WTC11 (cell line): Measurements from ENCODE around the gene RBM10. TPM values are rescaled to one million over a fixed set of nuclear protein-coding genes. Genes with fewer than 3 reads are reported as not detected.
"Not testable (repeated sequence)": the region's sequence is repeated elsewhere in the genome, so short reads cannot be mapped to it uniquely, and the experiment has no call there.

Experiments used
- ATAC-seq: fragments of 200-7000 bp; cut with Tn5 transposase; 2 replicates; pipeline ENCODE4 v1.10.0; 2021; ENCODE audit warnings: mild to moderate bottlenecking, moderate library complexity
- CTCF ChIA-PET: fragments of 300-600 bp; sonication (Branson Sonifier 250); formaldehyde crosslinking; loops from one replicate; lab custom pipeline; 2021; ENCODE audit warnings: antibody characterized with exemption; lab: Charles Lee
- POLR2A ChIA-PET: fragments of 350-600 bp; sonication (Branson Sonifier 250); formaldehyde crosslinking; loops from one replicate; lab custom pipeline; 2021; ENCODE audit warnings: antibody characterized with exemption; lab: Charles Lee
- DNase-seq: peaks from one replicate; pipeline ENCODE4 v3.0.0; 2021; ENCODE audit warnings: low spot score
- H3K27ac Mint-ChIP-seq: 2 replicates; pipeline ENCODE4 v1.8.0; 2021; ENCODE audit warnings: mixed read lengths
- H3K27me3 Mint-ChIP-seq: 2 replicates; pipeline ENCODE4 v1.8.0; 2021; ENCODE audit warnings: low read depth, mild to moderate bottlenecking, moderate library complexity, mixed read lengths
- H3K36me3 Mint-ChIP-seq: 2 replicates; pipeline ENCODE4 v1.8.0; 2021; ENCODE audit warnings: mixed read lengths
- H3K4me1 Mint-ChIP-seq: 2 replicates; pipeline ENCODE4 v1.8.0; 2022; ENCODE audit warnings: mixed read lengths
- H3K4me3 Mint-ChIP-seq: 2 replicates; pipeline ENCODE4 v1.8.0; 2021; ENCODE audit warnings: mild to moderate bottlenecking, moderate library complexity, mixed read lengths
- H3K9me3 Mint-ChIP-seq: 2 replicates; pipeline ENCODE4 v1.8.0; 2021; ENCODE audit warnings: mixed read lengths
- CBFB ChIP-seq: sonication (generic); formaldehyde crosslinking; IDR thresholded peaks from 2 replicates; pipeline ENCODE4 v1.8.1; 2022; ENCODE audit warnings: mild to moderate bottlenecking, low read depth, missing genetic modification reagents
- CREB1 ChIP-seq: sonication (generic); formaldehyde crosslinking; IDR thresholded peaks from 2 replicates; pipeline ENCODE4 v1.8.0; 2023; ENCODE audit warnings: mild to moderate bottlenecking, missing genetic modification reagents
- CREM ChIP-seq: sonication (generic); formaldehyde crosslinking; IDR thresholded peaks from 2 replicates; pipeline ENCODE4 v1.8.1; 2022; ENCODE audit warnings: mild to moderate bottlenecking, missing genetic modification reagents, moderate library complexity
- GABPB1 ChIP-seq: sonication (generic); formaldehyde crosslinking; IDR thresholded peaks from 2 replicates; pipeline ENCODE4 v1.8.1; 2023; ENCODE audit warnings: mild to moderate bottlenecking, missing genetic modification reagents
- GTF2I ChIP-seq: fragments of 250-450 bp; sonication (Bioruptor Pico); conservative IDR thresholded peaks from 2 replicates; pipeline ENCODE4 v1.4.0; 2021; ENCODE audit warnings: mild to moderate bottlenecking
- JAZF1 ChIP-seq: fragments of 250-450 bp; sonication (Bioruptor Pico); IDR thresholded peaks from 2 replicates; pipeline ENCODE4 v1.9.0; 2021; ENCODE audit warnings: moderate library complexity, mild to moderate bottlenecking, inconsistent platforms
- JUN ChIP-seq: sonication (generic); formaldehyde crosslinking; IDR thresholded peaks from 2 replicates; pipeline ENCODE4 v1.8.0; 2023; ENCODE audit warnings: mild to moderate bottlenecking, missing genetic modification reagents
- MYBL2 ChIP-seq: sonication (generic); formaldehyde crosslinking; IDR thresholded peaks from 2 replicates; pipeline ENCODE4 v1.8.1; 2023; ENCODE audit warnings: mild to moderate bottlenecking, moderate library complexity, missing genetic modification reagents
- PRRX2 ChIP-seq: fragments of 250-450 bp; sonication (Bioruptor Pico); IDR thresholded peaks from 2 replicates; pipeline ENCODE4 v1.8.0; 2021; ENCODE audit warnings: mild to moderate bottlenecking
- SMAD3 ChIP-seq: sonication (generic); formaldehyde crosslinking; IDR thresholded peaks from 2 replicates; pipeline ENCODE4 v1.8.0; 2022; ENCODE audit warnings: missing genetic modification reagents, mild to moderate bottlenecking, borderline replicate concordance
- SP1 ChIP-seq: sonication (generic); formaldehyde crosslinking; conservative IDR thresholded peaks from 2 replicates; pipeline ENCODE4 v1.8.1; 2022; ENCODE audit warnings: missing genetic modification reagents
- TEAD4 ChIP-seq: sonication (generic); formaldehyde crosslinking; IDR thresholded peaks from 2 replicates; pipeline ENCODE4 v1.8.0; 2022; ENCODE audit warnings: mild to moderate bottlenecking, missing genetic modification reagents
- ZNF219 ChIP-seq: sonication (generic); formaldehyde crosslinking; IDR thresholded peaks from 2 replicates; pipeline ENCODE4 v1.8.0; 2023; ENCODE audit warnings: missing genetic modification reagents, mild to moderate bottlenecking, borderline replicate concordance
- ZNF396 ChIP-seq: fragments of 250-450 bp; sonication (Bioruptor Pico); IDR thresholded peaks from 2 replicates; pipeline ENCODE4 v1.8.0; 2021; ENCODE audit warnings: mild to moderate bottlenecking, moderate library complexity, borderline replicate concordance
- total RNA-seq: library from RNA; stranded (reverse); gene quantifications from 3 replicates; pipeline ENCODE4 v1.2.3, GENCODE V29; 2021
- TF ChIP-seq, protein P1 (sequence below): sonication (generic); formaldehyde crosslinking; IDR thresholded peaks from 2 replicates; pipeline ENCODE4 v1.8.0; 2023; ENCODE audit warnings: missing genetic modification reagents, mild to moderate bottlenecking, borderline replicate concordance
- TF ChIP-seq, protein P2 (sequence below): sonication (generic); formaldehyde crosslinking; IDR thresholded peaks from 2 replicates; pipeline ENCODE4 v1.8.1; 2023; ENCODE audit warnings: mild to moderate bottlenecking, missing genetic modification reagents, moderate library complexity
- TF ChIP-seq, protein P3 (sequence below): sonication (generic); formaldehyde crosslinking; IDR thresholded peaks from 2 replicates; pipeline ENCODE4 v1.8.1; 2022; ENCODE audit warnings: mild to moderate bottlenecking, missing genetic modification reagents, moderate library complexity, borderline replicate concordance

Gene RBM10
- total RNA-seq, 1 experiment from 2014 or later: 66.1 TPM

DNA sequence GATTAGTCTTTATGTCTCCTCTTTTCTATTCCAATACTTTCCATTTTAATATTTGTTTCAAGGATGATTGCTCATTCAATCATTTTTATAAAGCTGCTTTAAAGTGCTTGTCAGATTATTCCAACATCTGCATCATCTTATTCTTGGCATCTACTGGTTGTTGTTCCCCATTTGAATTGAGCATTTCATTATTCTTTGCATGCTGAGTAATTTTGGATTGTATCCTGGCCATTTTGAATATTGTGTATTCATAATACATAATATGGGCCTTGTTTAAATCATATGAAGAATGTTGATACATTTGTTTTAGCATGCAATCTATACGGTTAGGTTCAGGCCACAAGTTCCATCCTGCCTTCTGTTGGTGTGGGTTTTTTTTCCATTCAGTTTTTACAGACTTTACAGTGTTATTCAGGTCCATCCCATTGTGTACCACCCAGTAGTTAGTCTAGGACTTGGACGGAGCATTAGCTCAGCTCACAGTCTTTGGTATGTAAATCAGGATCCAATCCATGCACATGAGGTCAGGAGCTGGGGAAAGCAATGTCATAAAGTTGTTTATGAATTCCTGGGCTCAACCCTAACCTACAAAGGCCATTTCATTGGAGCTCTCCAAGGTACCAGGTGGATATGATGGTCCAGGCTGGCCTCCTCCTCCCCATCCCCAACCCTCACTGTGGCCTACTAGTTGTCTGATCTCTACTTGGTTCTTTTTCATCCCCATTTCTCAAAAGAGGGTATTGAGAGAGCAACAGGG, 46.5 kb upstream of the RBM10 start (continued):
- TF ChIP-seq, protein P1, sequence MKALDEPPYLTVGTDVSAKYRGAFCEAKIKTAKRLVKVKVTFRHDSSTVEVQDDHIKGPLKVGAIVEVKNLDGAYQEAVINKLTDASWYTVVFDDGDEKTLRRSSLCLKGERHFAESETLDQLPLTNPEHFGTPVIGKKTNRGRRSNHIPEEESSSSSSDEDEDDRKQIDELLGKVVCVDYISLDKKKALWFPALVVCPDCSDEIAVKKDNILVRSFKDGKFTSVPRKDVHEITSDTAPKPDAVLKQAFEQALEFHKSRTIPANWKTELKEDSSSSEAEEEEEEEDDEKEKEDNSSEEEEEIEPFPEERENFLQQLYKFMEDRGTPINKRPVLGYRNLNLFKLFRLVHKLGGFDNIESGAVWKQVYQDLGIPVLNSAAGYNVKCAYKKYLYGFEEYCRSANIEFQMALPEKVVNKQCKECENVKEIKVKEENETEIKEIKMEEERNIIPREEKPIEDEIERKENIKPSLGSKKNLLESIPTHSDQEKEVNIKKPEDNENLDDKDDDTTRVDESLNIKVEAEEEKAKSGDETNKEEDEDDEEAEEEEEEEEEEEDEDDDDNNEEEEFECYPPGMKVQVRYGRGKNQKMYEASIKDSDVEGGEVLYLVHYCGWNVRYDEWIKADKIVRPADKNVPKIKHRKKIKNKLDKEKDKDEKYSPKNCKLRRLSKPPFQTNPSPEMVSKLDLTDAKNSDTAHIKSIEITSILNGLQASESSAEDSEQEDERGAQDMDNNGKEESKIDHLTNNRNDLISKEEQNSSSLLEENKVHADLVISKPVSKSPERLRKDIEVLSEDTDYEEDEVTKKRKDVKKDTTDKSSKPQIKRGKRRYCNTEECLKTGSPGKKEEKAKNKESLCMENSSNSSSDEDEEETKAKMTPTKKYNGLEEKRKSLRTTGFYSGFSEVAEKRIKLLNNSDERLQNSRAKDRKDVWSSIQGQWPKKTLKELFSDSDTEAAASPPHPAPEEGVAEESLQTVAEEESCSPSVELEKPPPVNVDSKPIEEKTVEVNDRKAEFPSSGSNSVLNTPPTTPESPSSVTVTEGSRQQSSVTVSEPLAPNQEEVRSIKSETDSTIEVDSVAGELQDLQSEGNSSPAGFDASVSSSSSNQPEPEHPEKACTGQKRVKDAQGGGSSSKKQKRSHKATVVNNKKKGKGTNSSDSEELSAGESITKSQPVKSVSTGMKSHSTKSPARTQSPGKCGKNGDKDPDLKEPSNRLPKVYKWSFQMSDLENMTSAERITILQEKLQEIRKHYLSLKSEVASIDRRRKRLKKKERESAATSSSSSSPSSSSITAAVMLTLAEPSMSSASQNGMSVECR (CRISPR knock-in tag): no peak
- TF ChIP-seq SP1 (CRISPR knock-in tag) (no peak), GABPB1 (no peak)

DNA sequence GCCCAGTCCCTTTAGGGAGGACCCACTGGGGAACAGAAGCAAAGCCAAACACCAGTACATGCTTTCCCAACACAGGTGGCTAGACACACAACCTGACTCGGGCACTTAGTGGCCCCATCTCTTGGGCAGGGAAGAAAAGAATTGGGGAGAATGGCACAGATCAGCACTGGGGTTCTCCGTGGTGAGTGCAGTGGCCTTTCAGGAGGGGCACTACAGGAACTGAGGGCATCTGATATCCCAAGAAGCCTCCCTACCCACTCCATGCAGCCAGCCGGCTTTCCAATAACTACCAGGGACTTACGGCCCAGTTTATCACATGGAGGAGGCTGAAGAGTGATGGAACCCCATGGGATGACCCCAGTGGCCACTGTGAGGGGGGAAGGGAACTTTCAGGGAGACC, 43.8 kb upstream of the RBM10 start:
- Mint-ChIP-seq H3K27ac (no peak overlapping the region), H3K4me3 (no peak overlapping the region), H3K27me3 (no peaks in the 10 kb centered on the region), H3K9me3 (peaks cover 11% of the 10 kb centered on the region), H3K36me3 (no peaks in the 10 kb centered on the region), H3K4me1 (peaks cover 16% of the 10 kb centered on the region)
- ChIA-PET POLR2A (no interaction called here), CTCF (no interaction called here)
- DNase-seq: no peak
- TF ChIP-seq, protein P2, sequence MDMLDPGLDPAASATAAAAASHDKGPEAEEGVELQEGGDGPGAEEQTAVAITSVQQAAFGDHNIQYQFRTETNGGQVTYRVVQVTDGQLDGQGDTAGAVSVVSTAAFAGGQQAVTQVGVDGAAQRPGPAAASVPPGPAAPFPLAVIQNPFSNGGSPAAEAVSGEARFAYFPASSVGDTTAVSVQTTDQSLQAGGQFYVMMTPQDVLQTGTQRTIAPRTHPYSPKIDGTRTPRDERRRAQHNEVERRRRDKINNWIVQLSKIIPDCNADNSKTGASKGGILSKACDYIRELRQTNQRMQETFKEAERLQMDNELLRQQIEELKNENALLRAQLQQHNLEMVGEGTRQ (CRISPR knock-in tag): no peak
- TF ChIP-seq MYBL2 (CRISPR knock-in tag) (no peak), JUN (no peak), CREM (no peak), GTF2I (no peak), PRRX2 (CRISPR knock-in tag) (no peak), TEAD4 (CRISPR knock-in tag) (no peak), JAZF1 (CRISPR knock-in tag) (no peak), CREB1 (CRISPR knock-in tag) (no peak), SMAD3 (CRISPR knock-in tag) (no peak), CBFB (CRISPR knock-in tag) (no peak), ZNF396 (CRISPR knock-in tag) (no peak), ZNF219 (no peak)
- TF ChIP-seq, protein P3, sequence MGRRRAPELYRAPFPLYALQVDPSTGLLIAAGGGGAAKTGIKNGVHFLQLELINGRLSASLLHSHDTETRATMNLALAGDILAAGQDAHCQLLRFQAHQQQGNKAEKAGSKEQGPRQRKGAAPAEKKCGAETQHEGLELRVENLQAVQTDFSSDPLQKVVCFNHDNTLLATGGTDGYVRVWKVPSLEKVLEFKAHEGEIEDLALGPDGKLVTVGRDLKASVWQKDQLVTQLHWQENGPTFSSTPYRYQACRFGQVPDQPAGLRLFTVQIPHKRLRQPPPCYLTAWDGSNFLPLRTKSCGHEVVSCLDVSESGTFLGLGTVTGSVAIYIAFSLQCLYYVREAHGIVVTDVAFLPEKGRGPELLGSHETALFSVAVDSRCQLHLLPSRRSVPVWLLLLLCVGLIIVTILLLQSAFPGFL (CRISPR knock-in tag): no peak
- no peak for ATAC-seq

DNA sequence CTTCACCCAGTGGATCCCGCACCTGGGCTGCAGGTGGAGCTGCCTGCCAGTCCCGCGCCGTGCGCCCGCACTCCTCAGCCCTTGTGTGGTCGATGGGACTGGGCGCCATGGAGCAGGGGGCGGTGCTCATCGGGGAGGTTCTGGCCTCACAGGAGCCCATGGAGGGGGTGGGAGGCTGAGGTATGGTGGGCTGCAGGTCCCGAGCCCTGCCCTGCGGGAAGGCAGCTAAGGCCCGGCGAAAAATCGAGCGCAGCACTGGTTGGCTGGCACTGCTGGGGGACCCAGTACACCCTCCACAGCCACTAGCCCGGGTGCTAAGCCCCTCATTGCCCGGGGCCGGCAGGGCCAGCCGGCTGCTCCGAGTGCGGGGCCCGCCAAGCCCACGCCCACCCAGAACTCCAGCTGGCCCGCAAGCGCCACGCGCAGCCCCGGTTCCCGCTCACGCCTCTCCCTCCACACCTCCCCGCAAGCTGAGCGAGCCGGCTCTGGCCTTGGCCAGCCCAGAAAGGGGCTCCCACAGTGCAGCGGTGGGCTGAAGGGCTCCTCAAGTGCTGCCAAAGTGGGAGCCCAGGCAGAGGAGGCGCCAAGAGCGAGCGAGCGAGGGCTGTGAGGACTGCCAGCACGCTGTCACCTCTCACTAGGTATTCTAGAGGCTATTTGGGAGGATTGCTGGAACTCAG, 33.9 kb upstream of the RBM10 start:
- CTCF ChIA-PET, H3K27ac Mint-ChIP-seq, H3K4me1 Mint-ChIP-seq, DNase-seq, H3K4me3 Mint-ChIP-seq, H3K27me3 Mint-ChIP-seq, H3K36me3 Mint-ChIP-seq, POLR2A ChIA-PET, ATAC-seq, H3K9me3 Mint-ChIP-seq: not testable (repeated sequence)
